H1 (cell line): ENCODE results near the gene CERS1. TPM values are rescaled to one million over a fixed set of nuclear protein-coding genes. Genes with fewer than 3 reads are reported as not detected.

Source experiments
- CBX5 ChIP-seq: fragments of 300-800, 300-1000 bp; sonication (generic); IDR thresholded peaks from 2 replicates; pipeline ENCODE4 v1.7.1; 2016; ENCODE audit warnings: antibody characterized with exemption, low read length, low read depth
- SAP30 ChIP-seq: fragments of 300-600 bp; sonication (generic); IDR thresholded peaks from 2 replicates; pipeline ENCODE4 v1.7.1; 2012; ENCODE audit warnings: low read length, moderate library complexity, mild to moderate bottlenecking, inconsistent platforms; ENCODE audit not compliant: insufficient read depth, insufficient replicate concordance
- polyA plus RNA-seq, 7 experiments: library from polyadenylated mRNA; depleted of rRNA in 3 of 7; stranded (reverse) in 5 of 7; unstranded in 2 of 7; fragments of >200 nt in 5 of 7; fragments of 200-250 nt in 2 of 7; gene quantifications; 1 replicate in 5 of 7; 2 replicates in 1 of 7; 4 replicates in 1 of 7; pipeline versions ENCODE4 v1.2.1 to v1.2.3, GENCODE V29; 2011 to 2013; ENCODE audit warnings: missing spikeins in 2 of 7, mixed read lengths in 2 of 7
- total RNA-seq: library from RNA; stranded (reverse); fragmentation: NEBNext Ultra II Directional; extraction: Animal tissue kit (Norgen Biotek cat#: 25700); gene quantifications from 2 replicates; pipeline ENCODE4 v1.2.1, GENCODE V29; 2021
- TF ChIP-seq, protein P1 (sequence below): IDR thresholded peaks from 2 replicates; pipeline ENCODE4 v1.6.1; 2011; ENCODE audit warnings: low read depth, mild to moderate bottlenecking, low read length; ENCODE audit not compliant: insufficient read depth

The CERS1 gene
- total and polyA plus RNA-seq, 2 of the 8 experiments (the other 6 are each of a cell fraction or from before 2014, with no cell fraction given) = 18.6 to 51.0 TPM

DNA sequence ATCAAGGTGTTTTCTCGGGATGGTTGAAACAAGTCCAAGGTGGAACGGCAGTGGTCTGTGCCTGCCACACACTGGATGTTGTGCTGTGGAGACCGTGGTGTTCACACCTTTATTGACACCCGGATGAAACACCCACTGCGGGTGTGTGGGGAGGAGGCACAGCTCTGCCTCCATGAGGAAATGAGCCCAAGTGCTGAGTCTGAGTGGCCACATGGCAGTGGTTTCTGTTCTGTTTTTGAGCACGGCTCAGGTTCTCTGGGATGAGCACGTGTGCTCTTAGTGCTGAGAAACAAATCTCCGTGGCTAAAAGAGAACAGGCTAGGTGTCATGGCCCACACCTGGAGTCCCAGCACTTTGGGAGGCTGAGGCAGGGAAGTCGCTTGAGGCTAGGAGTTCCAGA is 34.7 kb downstream of the CERS1 start (continued):
- TF ChIP-seq, protein P1, sequence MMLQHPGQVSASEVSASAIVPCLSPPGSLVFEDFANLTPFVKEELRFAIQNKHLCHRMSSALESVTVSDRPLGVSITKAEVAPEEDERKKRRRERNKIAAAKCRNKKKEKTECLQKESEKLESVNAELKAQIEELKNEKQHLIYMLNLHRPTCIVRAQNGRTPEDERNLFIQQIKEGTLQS = no peak
- TF ChIP-seq CBX5 = no peak
- no peak for TF ChIP-seq SAP30
- TF ChIP-seq, all 59 proteins: peak for 0
